ENCODE data around the gene PACSIN2. TPM values are rescaled to one million over a fixed set of nuclear protein-coding genes. Genes with fewer than 3 reads are reported as not detected.
"Not testable (repeated sequence)": the region's sequence is repeated elsewhere in the genome, so short reads cannot be mapped to it uniquely, and the experiment has no call there.

PACSIN2 gene
- total RNA-seq, 1 donor from 2014 or later: 49.1 TPM

DNA sequence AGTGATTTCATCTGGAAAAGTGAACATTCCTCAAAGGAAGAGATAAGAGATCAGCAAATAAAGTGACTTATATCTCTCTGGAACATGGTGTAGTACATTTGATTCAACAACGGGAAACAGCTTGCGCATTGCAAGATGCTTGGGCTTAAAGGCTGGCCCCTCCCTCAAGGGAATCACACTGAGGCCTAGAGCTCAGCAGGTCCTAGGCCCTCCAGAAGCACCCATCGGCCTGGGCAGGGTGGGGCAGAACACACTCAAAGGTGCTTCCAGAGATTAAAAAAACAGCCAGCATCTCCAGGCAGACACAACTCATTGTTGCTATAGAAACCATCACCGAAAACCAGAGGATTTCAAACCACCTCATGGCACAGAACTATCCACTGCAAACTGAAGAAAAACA, 88.8 kb downstream of the PACSIN2 start:
- no peak for DNase-seq

DNA sequence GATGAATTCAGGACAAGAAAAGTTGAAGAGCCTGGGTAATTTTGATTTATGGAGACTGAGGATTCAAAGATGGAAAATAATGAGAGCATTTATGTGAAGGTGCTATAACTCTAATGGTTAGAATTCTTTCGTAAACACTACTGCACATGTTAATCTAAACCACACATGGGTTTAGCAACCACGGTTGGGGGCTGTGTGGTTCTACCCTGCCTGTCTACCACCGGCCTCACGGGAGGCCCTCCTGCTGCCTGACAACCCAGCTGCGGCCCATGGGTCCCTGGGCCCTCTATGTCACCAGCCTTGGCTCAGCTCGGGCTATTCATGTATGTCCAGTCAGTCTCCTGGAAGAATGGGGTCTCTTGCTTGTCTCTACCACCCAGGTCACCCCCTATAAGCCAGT, 89.4 kb downstream of the PACSIN2 start:
- DNase-seq: no peak

DNA sequence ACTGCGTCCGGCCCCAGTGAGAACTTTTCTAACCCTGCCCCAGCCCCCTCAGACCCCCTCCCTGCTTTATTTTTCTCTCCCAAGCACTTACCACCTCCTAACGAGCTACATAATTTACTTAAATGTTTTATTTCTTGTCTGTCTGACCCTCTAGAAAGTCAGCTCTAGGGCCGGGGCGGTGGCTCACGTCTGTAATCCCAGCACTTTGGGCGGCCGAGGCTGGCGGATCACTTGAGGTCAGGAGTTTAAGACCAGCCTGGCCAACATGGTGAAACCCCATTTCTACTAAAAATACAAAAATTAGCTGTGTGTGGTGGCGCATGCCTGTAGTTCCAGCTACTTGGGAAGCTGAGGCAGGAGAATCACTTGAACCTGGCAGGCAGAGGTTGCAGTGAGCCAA, 89.9 kb downstream of the PACSIN2 start:
- not testable (repeated sequence) for DNase-seq

DNA sequence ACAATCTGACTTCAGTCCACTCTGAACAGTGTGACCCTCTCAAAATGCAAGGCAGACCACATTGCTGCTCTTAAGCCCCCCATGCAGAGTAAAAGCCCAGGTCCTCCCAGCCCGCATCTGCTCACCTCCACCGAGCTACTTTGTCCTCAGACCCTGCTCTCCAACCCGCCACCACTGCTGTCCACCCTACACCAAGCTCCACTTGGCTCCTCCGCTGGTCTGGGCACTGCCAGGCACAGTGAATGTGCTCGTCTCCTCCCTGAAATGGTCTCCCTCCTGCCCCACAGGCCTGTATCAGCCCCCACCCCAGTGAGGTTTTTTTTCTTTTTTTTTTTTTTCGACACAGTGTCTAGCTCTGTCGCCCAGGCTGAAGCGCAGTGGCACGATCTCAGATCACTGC, 90.5 kb downstream of the PACSIN2 start:
- DNase-seq: no peak

DNA sequence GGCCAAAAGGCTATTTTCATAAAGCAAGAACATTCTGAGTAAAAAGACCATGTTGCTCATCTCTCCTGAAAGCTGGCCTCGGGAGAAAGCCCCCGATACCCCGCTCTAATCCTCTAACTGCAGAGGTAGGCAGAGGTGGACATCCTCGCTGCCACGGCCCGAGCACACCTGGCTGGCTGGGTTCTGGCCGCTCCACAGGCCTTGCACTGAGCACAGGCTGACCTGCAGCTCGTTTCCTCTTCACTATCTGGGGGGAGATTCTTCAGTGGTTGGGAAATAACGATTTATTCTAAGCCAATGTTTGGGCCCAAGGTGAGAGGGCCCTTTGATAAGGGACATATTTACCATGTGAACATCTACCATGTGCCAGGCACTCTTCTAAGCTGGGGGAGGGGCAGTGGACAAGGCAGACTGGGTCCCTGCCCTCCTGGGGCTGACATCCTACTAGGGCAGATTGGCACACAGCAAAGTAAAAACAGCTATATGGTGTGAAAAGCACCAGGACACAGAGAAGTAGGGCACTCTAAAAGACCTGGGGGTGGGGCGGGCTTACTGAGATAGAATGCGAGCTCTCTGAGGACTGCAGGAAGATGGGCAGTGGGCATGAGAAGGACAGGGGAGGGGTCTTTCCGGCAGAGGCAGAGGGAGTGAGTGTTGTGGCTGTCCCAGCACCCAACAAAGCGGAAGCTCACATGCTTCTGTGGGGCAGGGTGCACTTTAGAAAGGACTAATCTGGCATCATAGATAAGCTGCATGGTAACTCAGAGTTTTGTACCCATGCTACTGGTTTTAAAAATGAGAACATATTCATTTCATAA, 92.4 kb downstream of the PACSIN2 start:
- DNase-seq: no peak

DNA sequence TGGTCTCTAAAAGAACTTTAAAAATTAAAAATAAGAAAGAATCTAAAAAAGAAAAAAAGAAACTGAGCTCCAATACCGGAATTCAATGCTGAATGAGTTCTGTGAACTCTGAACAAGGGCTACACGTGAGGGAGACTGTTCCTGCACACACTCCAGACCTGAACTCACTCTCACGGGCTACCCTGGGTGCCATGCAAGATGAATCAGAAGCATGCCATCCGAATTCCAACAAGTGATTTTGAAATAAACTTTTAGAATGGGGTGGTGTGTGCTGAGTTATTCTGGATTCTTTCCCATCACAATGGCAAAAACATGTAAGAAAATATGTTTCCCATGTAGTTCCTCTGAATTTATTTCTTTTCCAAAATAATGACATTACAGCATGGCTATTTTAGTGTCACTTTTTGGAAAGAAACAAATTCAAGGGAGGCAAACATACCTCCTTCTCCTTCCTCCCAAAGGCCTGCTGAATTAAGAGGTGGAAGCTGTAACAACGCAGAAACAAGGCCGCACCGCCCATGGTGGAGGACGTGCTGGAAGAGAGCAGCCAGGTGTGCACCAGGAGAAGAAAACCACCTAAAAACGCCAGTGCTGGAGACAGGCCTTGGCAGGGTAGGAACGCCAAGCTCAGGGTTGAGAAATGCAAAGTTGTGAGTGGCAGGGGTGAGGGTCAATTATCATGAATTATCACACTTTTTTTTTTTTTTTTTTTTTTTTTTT, 94.7 kb downstream of the PACSIN2 start:
- no peak for DNase-seq

DNA sequence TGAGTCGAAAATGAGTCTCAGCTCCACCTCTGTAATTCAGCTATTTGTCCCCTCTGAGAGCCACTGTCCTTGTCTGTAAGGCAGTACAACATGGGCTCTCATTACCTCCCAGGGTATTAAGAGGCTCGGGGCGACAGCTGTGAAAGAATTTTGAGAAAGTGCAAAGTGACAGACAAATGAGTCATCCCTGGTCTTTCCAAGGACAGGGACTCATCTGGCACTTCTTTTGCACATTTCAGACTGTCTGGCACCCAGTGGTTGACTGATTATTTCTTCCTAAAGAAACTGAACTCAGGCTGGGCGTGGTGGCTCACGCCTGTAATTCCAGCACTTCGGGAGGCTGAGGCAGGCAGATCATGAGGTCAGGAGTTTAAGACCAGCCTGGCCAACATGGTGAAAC, 95.8 kb downstream of the PACSIN2 start:
- peak; percentile 73 for DNase-seq

DNA sequence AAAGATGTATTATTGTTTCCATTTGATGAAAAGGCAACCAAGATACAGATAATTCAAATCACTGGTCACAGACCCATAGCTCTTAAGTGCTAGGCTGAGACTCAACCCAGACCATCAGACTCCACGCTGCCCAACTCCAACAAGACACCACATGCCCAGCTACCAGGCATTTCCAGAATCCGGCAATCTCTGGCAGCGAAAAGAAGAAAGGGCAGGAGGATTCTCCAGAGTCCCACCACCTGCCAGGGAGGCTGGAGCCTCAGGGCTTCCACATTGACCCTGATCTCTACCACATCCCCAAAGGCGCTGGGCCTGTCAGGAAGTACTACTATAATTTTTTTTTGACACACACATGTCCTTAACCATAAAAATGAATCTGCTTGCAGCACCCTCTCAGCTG, 96.4 kb downstream of the PACSIN2 start:
- no peak for DNase-seq

DNA sequence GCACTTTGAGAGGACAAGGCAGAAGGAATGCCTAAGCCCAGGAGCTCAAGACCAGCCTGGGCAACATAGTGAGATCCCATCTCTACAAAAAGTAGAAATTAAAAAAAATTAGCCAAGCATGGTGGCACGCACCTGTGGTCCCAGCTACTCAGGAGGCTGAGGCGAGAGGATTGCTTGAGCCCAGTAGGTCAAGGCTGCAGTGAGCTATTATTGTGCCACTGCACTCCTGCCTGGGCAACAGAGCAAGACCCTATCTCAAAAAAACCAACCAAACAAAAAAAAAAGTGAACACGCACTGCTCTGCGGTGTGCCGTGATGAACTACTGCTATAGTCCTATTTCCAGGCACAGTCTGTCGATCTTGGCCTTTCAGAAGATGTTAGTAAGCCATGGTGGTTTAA, 97.6 kb downstream of the PACSIN2 start:
- not testable (repeated sequence) for DNase-seq

DNA sequence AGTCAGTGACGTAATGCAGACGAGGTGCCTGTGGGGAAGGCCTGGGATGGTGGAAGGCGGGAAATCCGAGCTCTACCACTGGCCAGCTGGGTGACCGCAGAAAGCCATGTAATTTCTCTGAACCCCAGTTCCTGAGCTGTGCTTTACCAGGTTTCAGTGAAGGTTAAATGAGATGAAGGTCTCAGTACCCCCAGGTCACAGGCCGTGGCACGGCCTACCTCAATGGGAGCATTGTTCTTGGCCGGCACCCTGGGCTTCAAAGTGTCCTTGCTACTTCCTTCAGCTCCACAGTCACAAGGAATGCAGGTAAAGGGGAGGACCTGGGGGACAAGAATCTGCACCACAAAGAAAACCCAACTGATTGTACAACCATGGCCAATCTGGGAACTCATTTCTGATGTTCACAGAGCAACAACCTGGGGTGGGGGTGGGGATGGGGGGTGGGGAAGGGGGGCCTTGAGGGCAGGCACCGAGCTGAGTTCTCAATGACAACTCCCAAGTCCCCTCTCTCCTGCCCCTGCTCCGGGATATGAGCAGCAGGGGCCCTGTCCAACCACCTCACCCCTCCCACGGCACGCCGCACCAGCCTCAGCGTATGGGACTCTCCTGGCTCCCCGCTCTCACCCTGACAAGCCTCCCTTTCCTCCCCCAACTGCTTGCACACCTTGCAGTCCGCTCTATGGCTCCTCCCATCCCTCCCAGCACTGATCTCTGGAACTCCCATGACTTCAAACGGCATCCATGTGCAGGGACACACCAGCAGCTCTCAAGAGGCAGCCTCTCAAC, 98.8 kb downstream of the PACSIN2 start:
- no peak for DNase-seq

DNA sequence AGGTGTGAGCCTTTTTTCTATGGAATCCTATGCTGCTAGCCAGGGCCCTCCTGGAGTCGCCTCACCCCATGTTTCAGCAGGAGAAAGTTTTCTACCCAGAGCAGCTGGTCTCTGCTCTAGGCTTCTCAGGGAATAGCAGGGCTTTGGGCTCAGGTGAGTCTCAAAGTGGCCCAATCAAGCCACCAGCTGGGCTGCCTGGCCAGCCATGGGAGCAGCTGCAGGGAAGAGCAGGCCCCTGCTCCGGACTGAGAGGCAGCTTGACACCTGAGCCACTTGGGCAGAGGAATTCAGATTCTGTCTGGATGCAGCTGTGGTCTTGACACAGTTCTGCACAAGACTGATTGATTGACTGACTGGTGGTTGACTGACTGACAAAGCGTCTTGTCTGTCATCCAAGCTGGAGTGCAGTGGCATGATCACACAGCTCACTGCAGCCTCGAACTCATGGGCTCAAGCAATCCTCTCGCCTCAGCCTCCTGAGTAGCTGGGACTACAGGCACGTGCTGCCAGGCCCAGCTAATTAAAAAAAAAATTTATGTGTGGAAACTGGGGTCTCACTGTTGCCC, 100.4 kb downstream of the PACSIN2 start:
- no peak for DNase-seq

DNA sequence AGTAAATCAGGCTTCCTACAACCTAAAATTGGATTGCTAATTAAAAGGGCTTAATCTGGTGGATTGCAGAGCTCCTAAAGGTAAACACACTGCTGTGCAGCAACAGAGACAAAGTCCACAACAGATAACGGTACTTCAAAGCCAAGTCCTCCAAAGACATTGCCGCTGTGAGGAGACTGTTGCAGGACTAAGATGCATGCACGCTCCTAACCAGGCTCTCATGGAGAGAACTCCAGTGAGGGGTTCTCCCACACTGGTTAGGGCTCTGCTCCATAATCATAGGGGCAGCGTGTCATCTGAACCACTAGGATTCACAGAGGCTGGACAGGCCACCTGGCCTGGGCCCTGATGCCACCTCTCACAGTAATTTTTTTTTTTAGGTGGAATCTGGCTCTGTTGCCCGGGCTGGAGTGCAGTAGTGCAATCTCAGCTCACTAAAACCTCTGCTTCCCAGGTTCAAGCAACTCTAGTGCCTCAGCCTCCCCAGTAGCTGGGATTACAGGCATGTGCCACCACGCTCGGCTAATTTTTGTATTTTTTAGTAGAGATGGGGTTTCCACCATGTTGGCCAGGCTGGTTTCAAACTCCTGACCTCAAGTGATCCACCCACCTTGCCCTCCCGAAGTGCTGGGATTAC, 101.0 kb downstream of the PACSIN2 start:
- DNase-seq: no peak

DNA sequence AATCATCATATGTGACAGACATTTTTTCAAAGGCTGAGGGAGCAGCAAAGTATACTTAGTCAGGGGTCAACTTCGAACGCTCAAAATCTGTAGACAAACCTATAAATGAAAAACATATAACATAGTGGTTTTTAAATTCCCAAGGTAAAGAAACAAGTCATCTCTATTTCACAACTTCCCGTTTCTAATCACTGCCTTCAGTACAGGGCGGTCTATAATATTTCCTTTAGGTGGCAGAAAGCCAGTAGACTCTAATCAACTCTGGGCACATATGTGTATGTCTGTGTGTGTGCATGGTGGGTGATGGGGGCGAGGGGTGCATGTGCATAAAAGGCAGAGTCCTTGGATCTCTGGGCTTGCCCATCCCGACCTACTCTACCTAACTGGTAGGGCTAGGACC, 102.9 kb downstream of the PACSIN2 start:
- no peak for DNase-seq

DNA sequence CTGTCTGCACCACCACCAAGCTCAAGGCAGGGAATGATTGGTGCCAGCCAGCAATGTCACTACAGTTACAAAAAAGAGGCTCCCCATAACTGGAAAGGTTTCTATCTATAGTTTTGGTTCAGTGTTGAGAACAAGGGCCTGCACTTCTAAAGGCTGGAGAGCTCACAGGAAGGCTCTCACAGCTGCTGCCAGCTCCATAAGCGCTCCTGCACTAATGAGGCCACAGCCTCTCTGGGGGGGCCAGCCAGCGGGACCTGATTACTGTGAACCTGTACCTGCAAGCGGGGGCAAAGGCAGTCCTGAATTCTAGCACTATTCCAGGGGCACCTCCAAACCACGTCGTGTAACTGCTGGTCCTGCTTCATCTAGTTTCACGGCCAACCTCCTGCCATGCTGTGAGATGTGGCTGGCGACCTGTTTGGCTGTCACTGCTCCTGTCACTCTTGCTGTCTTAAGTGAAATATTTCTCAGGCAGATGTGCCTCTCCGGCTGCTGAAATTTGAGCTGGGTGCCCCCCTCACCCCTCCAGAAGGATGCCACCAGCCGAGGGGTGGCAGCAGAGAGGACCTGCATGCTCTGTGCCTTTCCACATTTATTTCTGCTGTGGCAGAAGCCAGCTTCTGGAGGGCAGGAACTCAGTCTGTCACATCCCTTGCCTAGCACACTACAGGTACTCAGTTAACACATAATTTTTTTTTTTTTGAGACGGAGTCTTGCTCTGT, 104.6 kb downstream of the PACSIN2 start:
- peak; percentile 64 for DNase-seq

DNA sequence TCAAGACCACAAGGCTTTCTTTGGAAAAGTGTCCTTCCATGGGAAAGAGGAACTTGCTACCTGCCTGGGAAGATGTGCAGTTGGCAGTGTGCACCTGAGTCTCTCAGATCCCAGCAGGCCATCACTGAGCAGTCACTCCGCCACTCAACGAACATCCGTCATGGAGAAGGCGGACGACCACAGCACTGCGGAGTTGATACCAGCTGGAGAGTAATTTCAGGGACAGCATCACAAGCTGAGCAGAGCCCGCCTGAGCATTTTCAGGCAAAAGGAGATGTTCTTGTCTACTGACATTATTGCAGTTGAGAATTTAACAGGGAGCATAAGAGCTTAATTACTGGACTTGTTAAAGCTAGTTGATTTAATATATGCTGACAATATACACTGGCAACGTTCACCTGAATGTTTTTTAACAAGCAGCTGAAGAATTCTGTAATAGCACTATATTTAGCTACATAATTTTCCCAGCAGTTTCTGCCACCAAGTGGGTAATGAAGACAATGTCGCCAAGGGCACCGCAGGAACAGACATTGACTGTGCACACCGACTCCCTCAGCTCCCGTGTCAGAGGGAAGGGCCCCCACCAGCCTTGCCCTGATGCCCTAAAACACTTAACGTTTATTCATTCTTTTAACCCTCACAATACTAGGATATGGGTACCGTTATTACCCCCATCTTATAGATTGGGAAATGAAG, 105.4 kb downstream of the PACSIN2 start:
- no peak for DNase-seq

DNA sequence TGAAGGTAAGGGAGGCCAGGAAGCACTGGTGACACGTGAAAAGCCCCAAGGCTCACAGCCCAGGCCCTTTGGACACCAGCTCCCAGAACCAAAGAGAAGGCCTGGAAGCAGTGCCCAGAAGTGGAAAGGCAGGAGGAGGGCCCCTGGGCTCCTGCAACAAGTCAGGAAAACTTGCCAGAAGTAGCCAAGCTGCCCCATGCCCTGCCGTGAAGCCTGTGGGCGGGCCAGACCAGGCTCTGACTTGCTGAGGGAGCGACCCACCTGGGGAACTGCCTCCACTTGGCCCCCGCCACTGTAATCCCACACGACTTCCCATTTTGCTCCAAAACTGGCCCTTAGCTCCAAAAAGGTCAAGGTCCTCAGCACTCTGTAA, 106.6 kb downstream of the PACSIN2 start:
- DNase-seq: no peak

DNA sequence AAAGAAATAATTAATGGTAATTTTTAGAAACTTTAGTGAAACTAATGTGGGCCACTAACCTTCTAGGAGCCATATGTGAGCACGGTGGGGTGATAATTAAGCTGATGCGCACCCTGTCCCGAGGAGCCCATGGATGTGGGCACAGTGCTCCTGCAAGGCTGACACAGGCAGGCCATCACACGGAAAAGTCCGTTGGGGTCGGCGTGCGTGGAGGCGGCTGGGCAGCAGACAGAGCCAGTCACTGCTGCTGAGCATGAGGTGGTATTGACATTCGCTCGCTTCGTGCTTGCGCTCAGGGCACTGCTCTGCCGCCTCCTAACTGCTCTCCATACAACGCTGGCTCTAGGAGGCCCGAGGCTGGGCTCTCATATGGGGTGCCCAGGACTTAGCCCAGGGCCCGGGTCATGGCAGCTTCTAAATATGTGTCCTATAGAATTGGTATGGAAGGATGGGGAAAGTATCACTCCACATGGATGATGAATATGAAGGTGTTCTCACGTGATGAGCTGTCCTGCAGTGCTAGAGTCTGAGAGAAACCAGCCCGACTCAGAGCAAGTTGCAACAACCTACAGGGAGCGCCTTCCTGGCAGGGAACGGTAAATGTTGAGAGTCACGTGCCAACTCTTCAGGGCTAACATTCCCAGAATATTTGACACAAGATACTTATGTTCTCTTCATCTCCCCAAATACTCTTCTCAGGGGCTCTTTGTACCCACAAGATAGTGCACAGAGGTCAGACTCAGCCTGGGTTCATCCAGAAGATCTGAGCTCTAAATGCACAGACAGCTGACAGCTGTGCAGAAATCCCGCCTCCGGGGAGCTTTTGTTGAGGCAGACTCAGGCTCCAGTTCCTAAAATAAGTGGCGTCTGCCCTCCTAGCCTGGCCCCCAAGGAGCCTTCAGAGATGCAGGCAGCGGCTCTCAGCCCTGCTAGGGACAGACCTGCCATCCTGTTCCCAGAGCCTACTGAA, 107.3 kb downstream of the PACSIN2 start:
- peak; percentile 89 for DNase-seq

DNA sequence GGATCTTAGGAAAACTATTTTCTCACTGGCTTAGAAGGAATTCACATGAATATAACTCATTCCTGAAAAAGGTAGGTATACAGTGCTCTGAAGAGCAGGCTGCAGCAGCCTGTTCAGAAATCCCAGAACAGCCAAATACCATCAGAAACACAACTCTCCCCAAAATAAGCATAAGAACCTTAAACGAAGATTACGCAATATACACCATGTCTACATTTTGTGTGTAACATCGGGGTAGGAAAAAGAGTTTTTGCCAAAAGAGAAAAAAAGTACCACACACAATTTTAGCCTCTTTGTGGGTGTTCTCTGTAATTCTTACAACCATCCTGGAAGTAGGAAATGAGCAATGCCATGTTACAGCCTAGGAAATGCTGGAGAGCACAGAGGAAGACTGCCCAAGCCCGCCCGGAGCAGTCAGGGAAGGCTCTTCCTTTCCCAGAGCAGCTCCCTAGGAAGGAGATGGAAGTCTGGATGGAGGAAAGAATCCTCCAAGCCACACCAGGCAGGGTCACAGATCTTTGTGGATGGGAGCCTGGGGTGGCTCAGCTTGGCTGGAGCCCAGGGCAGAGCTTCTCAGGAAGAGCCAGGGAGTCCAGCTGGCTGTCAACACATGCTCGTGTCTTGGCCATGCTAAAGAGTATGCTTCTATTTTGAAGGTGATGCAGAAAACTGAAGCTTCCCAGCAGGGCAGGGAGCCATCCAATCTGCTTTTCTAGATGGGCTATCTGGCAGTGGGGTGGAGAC, 108.2 kb downstream of the PACSIN2 start:
- peak; percentile 83 for DNase-seq

DNA sequence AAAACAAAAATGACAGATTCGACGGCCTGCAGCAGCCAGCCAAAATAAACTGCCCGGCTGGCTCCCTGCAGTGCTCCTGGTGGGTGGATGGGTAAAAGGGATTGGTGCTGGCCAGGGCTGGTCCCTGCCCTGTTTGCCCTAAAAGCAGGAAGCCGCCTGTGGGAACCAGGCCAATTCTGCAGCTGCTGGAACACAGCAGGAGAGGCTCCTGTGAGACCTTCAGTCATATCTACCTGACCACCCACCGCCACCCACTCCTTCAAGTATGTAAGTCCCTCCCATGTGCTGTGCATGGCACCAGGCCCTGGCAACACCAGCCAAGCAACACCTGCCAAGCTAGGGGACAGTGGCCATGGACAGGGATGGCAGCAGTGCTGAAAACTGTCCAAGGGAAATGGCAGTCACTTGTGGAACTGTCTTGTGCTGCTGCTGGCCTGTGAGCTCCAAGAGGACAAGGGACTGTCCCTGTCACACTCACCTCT, 109.2 kb downstream of the PACSIN2 start:
- DNase-seq: peak; percentile 58
